ENCODE data around the gene GNAQ. TPM values are rescaled to one million over a fixed set of nuclear protein-coding genes. Genes with fewer than 3 reads are reported as not detected.

Gene GNAQ
- total and polyA plus RNA-seq, 2 of the 13 experiments (the other 11 are each of a cell fraction or from before 2014, with no cell fraction given) = 16.5 to 17.7 TPM

GRCh38 chr9:77968506-77968905, 63.1 kb downstream of the GNAQ start:
- H2AFZ ChIP-seq (ENCODE audit: low read length) = no peak overlapping the region
- intact Hi-C loops (cut with micrococcal nuclease; ENCODE audit: unreplicated experiment) (no loop called here), in situ Hi-C loops (cut with HindIII; ENCODE audit: extremely low pct_ligation_motif_present, low pct_unique_long_range_greater_than_20kb) (no loop called here)
- FAIRE-seq (no peak), DNase-seq (ENCODE audit: low spot score) (no peak), ATAC-seq (no peak)
- H3K27ac ChIP-seq (ENCODE audit: extremely low read length, insufficient read depth, low read length) = no peak overlapping the region
- no peaks in the 10 kb centered on the region for H3K9me3 ChIP-seq (ENCODE audit: low read length)
- no TSS peak for BruUV-seq (replicated peaks)
- TF ChIP-seq ZNF441 (CRISPR knock-in tag; IDR thresholded peaks at IDR 0.05; ENCODE audit: borderline replicate concordance) = no peak
- no peak for TF ChIP-seq BCLAF1 (IDR thresholded peaks at IDR 0.05)
- no peak for TF ChIP-seq MTA1 (CRISPR knock-in tag; IDR thresholded peaks at IDR 0.05; ENCODE audit: borderline replicate concordance)
- TF ChIP-seq ZNF709 (CRISPR knock-in tag; IDR thresholded peaks at IDR 0.05) = no peak
- TF ChIP-seq NFE2 (CRISPR knock-in tag; IDR thresholded peaks at IDR 0.05) = no peak
- no peak for TF ChIP-seq ZNF841 (CRISPR knock-in tag; IDR thresholded peaks at IDR 0.05; ENCODE audit: borderline replicate concordance)
- TF ChIP-seq CBX2 (IDR thresholded peaks at IDR 0.05; ENCODE audit: low read depth, low read length) = no peak
- no peak for TF ChIP-seq CBX2 (CRISPR knock-in tag; IDR thresholded peaks at IDR 0.05; ENCODE audit: low read depth)
- no peak for TF ChIP-seq HMG20A (CRISPR knock-in tag; IDR thresholded peaks at IDR 0.05; ENCODE audit: borderline replicate concordance)
- no peak for TF ChIP-seq POLR2G (IDR thresholded peaks at IDR 0.05; ENCODE audit: low read depth, low read length)
- TF ChIP-seq GMEB2 (CRISPR knock-in tag; IDR thresholded peaks at IDR 0.05; ENCODE audit: low read depth) = no peak
- no peak for TF ChIP-seq KLF6 (CRISPR knock-in tag; IDR thresholded peaks at IDR 0.05)
- TF ChIP-seq ZNF292 (CRISPR knock-in tag; IDR thresholded peaks at IDR 0.05; ENCODE audit: borderline replicate concordance, low read depth) = no peak
- TF ChIP-seq MEIS1 (CRISPR knock-in tag; IDR thresholded peaks at IDR 0.05; ENCODE audit: borderline replicate concordance) = no peak
- no peak for TF ChIP-seq POLR2AphosphoS2 (IDR thresholded peaks at IDR 0.05; ENCODE audit: low read depth, low read length)
- TF ChIP-seq JUNB (CRISPR knock-in tag; IDR thresholded peaks at IDR 0.05; ENCODE audit: borderline replicate concordance) = no peak
- ChIA-PET CTCF (ENCODE audit: low intra/inter-chr PET ratio, low total read pairs) (no interaction called here), POLR2A (no interaction called here)
- no peak overlapping the region for H3K4me3 ChIP-seq (replicated peaks in 1 of 3; ENCODE audit: insufficient read depth in 1 of 3, low read depth in 2 of 3, low read length in 3 of 3)
- peaks cover 14% of the 10 kb centered on the region for H3K79me2 ChIP-seq (ENCODE audit: insufficient read depth, low read length)
- 97% methylated on average over 3 of the region's 3 CpGs for WGBS (ENCODE audit: low lambda C conversion rate)
- H3K4me2 ChIP-seq (ENCODE audit: low read depth, low read length) = no peak overlapping the region
- no peaks in the 10 kb centered on the region for H4K20me1 ChIP-seq (ENCODE audit: insufficient read depth, low read length)
- H3K27me3 ChIP-seq (ENCODE audit: control insufficient read depth in 1 of 2, insufficient read depth in 2 of 2, low read length in 2 of 2) = no peaks in the 10 kb centered on the region
- H3K9ac ChIP-seq (ENCODE audit: insufficient read depth, low read depth, low read length) = no peak overlapping the region
- H3K4me1 ChIP-seq (ENCODE audit: insufficient read depth, low read length) = peaks cover 3% of the 10 kb centered on the region
- H3K36me3 ChIP-seq (replicated peaks in 1 of 2; ENCODE audit: control insufficient read depth in 1 of 2, insufficient read depth in 2 of 2, low read length in 2 of 2) = no peaks in the 10 kb centered on the region

Data from HepG2 (cell line).